Spleen (tissue), 11 donors: ENCODE data around the gene PLEKHH1. TPM values are rescaled to one million over a fixed set of nuclear protein-coding genes. Genes with fewer than 3 reads are reported as not detected.

Experiments
- DNase-seq: peaks from one replicate; pipeline ENCODE4 v3.0.0-alpha.2; 2020
- H3K27ac ChIP-seq, 8 donors: fragments of 200-600 bp; sonication (generic) in 7 of 8; 1 replicate in 4 of 8; 2 replicates in 4 of 8; pipeline versions ENCODE4 v1.5.0 to v1.8.0; 2016 to 2021; ENCODE audit warnings: inconsistent platforms in 4 of 8, mild to moderate bottlenecking in 4 of 8, moderate library complexity in 1 of 8
- H3K27me3 ChIP-seq, 7 donors: fragments of 200-600 bp; sonication (generic) in 6 of 7; replicated peaks in 1 of 7; 1 replicate in 4 of 7; 2 replicates in 3 of 7; pipeline versions ENCODE4 v1.5.0 to v1.8.0; 2016 to 2021; ENCODE audit warnings: inconsistent platforms in 3 of 7, mild to moderate bottlenecking in 1 of 7
- H3K36me3 ChIP-seq, 6 donors: fragments of 200-600 bp; sonication (generic) in 5 of 6; 1 replicate in 4 of 6; 2 replicates in 2 of 6; pipeline versions ENCODE4 v1.5.0 to v1.8.0; 2016 to 2021; ENCODE audit warnings: inconsistent platforms in 2 of 6
- H3K4me1 ChIP-seq, 6 donors: fragments of 200-600 bp; sonication (generic) in 5 of 6; 1 replicate in 3 of 6; 2 replicates in 3 of 6; pipeline versions ENCODE4 v1.5.0 to v1.8.0; 2016 to 2021; ENCODE audit warnings: inconsistent platforms in 3 of 6
- H3K4me3 ChIP-seq, 8 donors: fragments of 200-600 bp; sonication (generic) in 7 of 8; 1 replicate in 4 of 8; 2 replicates in 4 of 8; pipeline versions ENCODE4 v1.5.0 to v1.8.0; 2016 to 2021; ENCODE audit warnings: inconsistent platforms in 4 of 8, mild to moderate bottlenecking in 4 of 8, moderate library complexity in 2 of 8
- H3K9me3 ChIP-seq, 8 donors: fragments of 200-600 bp; sonication (generic) in 7 of 8; 1 replicate in 4 of 8; 2 replicates in 4 of 8; pipeline versions ENCODE4 v1.5.0 to v1.8.0; 2016 to 2021; ENCODE audit warnings: inconsistent platforms in 4 of 8
- CTCF ChIP-seq, 11 experiments: fragments of 200-600 bp in 7 of 11; fragments of 450-650 bp in 4 of 11; sonication (generic) in 4 of 11; IDR thresholded peaks in 8 of 11; conservative IDR thresholded peaks in 3 of 11; 1 replicate in 7 of 11; 2 replicates in 4 of 11; pipeline versions ENCODE4 v1.4.0 to v1.8.0; 2016 to 2021; ENCODE audit warnings: antibody characterized with exemption in 11 of 11, inconsistent platforms in 4 of 11, mild to moderate bottlenecking in 1 of 11
- POLR2A ChIP-seq, 3 donors: fragments of 450-650 bp; IDR thresholded peaks; one replicate each; pipeline ENCODE4 v1.5.1; 2017; ENCODE audit warnings: antibody characterized with exemption in 3 of 3, mild to moderate bottlenecking in 1 of 3
- POLR2AphosphoS5 ChIP-seq, 3 donors: sonication (generic); formaldehyde crosslinking; IDR thresholded peaks; one replicate each; pipeline ENCODE4 v1.5.1; 2017; ENCODE audit warnings: antibody characterized with exemption in 3 of 3
- WGBS, 5 donors: extraction: QIAGEN DNeasy Blood & Tissue Kit in 3 of 5; methylation state at CpG; one replicate each; pipeline versions ENCODE4 v1.1.5 to v1.1.7; 2013 to 2018; 5-methylcytosine and 5-hydroxymethylcytosine counted together
- intact Hi-C: fragments of 100-400 bp; cut with DNase I; formaldehyde crosslinking; loops from one replicate; pipeline ENCODE4 v1.15.0; 2023; ENCODE audit warnings: low total_unique reads
- polyA plus RNA-seq, 3 donors: library from polyadenylated mRNA; stranded (reverse); fragments of 200-250 nt; gene quantifications; one replicate each; pipeline ENCODE4 v1.2.1, GENCODE V29; 2013
- total RNA-seq, 7 donors: library from RNA; depleted of rRNA in 3 of 7; stranded (reverse); fragments of >200 nt in 3 of 7; fragmentation: NEBNext Ultra II Directional in 4 of 7; extraction: Animal tissue kit (Norgen Biotek cat#: 25700) in 4 of 7; gene quantifications; one replicate each; pipeline versions ENCODE4 v1.1.0 to v1.2.1, GENCODE V29; 2016 to 2021
- donor health status: healthy with polysubstance abuse.
- donor health status: DM: no; HTN: no; CAD: no; lungs with moderate emphysema.
- donor health status: DM: no; HTN: no; CAD: no.
- donor health status: Bipolar disorder and iron deficiency.
- donor health status: healthy.
- donor health status: DM: no; HTN: no; CAD: no.
- donor health status: DM: yes; HTN: yes; CAD: no.

The PLEKHH1 gene
- total and polyA plus RNA-seq, 10 donors = 0.56 to 7.1 (median 4.1) TPM

DNA sequence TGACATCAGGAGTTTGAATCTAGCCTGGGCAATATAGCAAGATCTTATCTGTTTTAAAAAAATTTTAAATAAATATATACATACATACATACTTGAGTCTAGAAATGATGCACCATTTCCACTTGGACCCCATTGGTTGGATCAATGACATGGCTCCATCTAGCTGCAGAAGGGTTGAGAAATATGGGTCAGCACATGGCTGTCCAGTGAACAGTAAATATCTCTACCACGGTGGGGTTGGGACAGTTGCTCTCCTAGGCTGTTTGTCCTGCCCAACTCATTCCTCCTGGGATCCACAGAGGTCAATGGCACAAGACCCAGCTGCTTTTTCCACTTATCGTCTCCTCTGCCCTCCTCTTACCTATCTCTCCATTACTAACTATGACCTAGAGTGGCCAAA lies 23.6 kb downstream of the PLEKHH1 start:
- 70 to 90% (median 83%) methylated on average over 2 of the region's 2 CpGs for WGBS, 5 donors
- no peak for DNase-seq
- H3K9me3 ChIP-seq = no peaks in the 10 kb centered on the region
- TF ChIP-seq POLR2AphosphoS5 (IDR thresholded peaks at IDR 0.05) (no peak), CTCF (IDR thresholded peaks at IDR 0.05 in 8 of 11, conservative IDR thresholded peaks at IDR 0.05 in 3 of 11) (no peak), POLR2A (IDR thresholded peaks at IDR 0.05) (no peak)
- H3K27ac ChIP-seq = no peak overlapping the region
- H3K27me3 ChIP-seq = no peaks in the 10 kb centered on the region
- H3K4me3 ChIP-seq = no peak overlapping the region
- H3K36me3 ChIP-seq = no peaks in the 10 kb centered on the region
- no peaks in the 10 kb centered on the region for H3K4me1 ChIP-seq
- intact Hi-C loops = no loop called here

DNA sequence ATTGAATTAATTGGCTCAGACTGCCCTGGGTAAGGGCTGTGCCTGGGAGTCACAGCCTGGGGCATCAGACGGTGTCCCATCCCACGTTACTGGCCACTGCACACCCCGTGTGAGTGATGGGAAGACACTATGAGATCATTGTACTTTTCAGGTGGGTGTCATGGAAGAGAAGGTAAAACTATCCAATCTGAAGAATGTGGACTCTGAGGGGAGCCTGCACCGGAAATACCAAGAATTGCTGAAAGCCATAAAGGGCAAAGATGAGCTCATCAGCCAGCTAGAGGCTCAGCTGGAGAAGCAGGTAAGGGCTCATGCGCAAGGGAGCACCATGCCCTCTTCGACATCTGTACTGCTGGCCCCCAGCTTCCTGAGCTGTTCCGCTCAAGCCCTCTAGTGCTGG lies 24.0 kb downstream of the PLEKHH1 start:
- Histone ChIP-seq H3K4me3 (no peak overlapping the region), H3K36me3 (no peaks in the 10 kb centered on the region), H3K27me3 (no peaks in the 10 kb centered on the region), H3K4me1 (no peaks in the 10 kb centered on the region), H3K27ac (no peak overlapping the region), H3K9me3 (no peaks in the 10 kb centered on the region)
- TF ChIP-seq CTCF (IDR thresholded peaks at IDR 0.05 in 8 of 11, conservative IDR thresholded peaks at IDR 0.05 in 3 of 11) (no peak), POLR2AphosphoS5 (IDR thresholded peaks at IDR 0.05) (no peak), POLR2A (IDR thresholded peaks at IDR 0.05) (no peak)
- DNase-seq = no peak
- intact Hi-C loops = no loop called here
- WGBS, 5 donors = 74 to 92% (median 84%) methylated on average over 7 of the region's 7 CpGs

DNA sequence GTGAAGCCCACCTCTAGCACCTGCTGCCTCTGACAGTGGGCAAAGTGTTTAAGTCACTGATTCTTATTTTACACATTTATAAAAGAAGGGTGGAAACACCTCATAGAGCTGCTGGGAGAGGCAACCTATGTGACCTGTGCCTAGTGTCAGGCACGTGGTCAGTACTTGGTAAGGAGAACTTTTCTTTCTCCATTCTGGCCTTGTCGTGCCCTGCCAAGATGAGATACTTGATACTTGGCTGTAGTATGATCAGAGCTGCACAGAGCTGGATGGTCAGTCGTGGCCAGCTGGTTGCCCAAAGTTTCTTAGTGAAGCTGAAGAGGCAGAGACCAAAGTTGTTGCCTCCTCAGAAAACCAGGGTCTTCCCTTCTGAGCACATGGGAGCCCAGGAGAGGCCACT lies 24.6 kb downstream of the PLEKHH1 start:
- DNase-seq = no peak
- TF ChIP-seq CTCF (IDR thresholded peaks at IDR 0.05 in 8 of 11, conservative IDR thresholded peaks at IDR 0.05 in 3 of 11) = no peak
- TF ChIP-seq POLR2A (IDR thresholded peaks at IDR 0.05) = no peak
- TF ChIP-seq POLR2AphosphoS5 (IDR thresholded peaks at IDR 0.05) = no peak
- no peaks in the 10 kb centered on the region for H3K27me3 ChIP-seq
- no peaks in the 10 kb centered on the region for H3K9me3 ChIP-seq
- 77 to 89% (median 81%) methylated on average over 3 of the region's 3 CpGs for WGBS, 5 donors
- H3K4me3 ChIP-seq = no peak overlapping the region
- H3K27ac ChIP-seq = no peak overlapping the region
- intact Hi-C loops = no loop called here
- H3K36me3 ChIP-seq = peaks cover 0 to under 1% (median 0%) of the 10 kb centered on the region in 6 donors
- no peaks in the 10 kb centered on the region for H3K4me1 ChIP-seq

- H3K27me3 ChIP-seq = no peaks in the 10 kb centered on the region
- no peaks in the 10 kb centered on the region for H3K9me3 ChIP-seq
- no peak overlapping the region for H3K27ac ChIP-seq
- intact Hi-C loops = no loop called here
- DNase-seq = no peak
- TF ChIP-seq POLR2AphosphoS5 (IDR thresholded peaks at IDR 0.05) = no peak
- TF ChIP-seq CTCF (IDR thresholded peaks at IDR 0.05 in 8 of 11, conservative IDR thresholded peaks at IDR 0.05 in 3 of 11) = no peak
- no peak for TF ChIP-seq POLR2A (IDR thresholded peaks at IDR 0.05)
- H3K36me3 ChIP-seq = peaks cover 0 to 7% (median 0%) of the 10 kb centered on the region in 6 donors
- H3K4me3 ChIP-seq = no peak overlapping the region
- no peaks in the 10 kb centered on the region for H3K4me1 ChIP-seq
- 32 to 44% (median 34%) methylated on average over 4 of the region's 4 CpGs for WGBS, 5 donors
Observed at GRCh38 chr14:67559639-67560038, 26.5 kb downstream of the PLEKHH1 start.
